IMR-90 (cell line): Measurements from ENCODE around the gene NPLOC4. TPM values are rescaled to one million over a fixed set of nuclear protein-coding genes. Genes with fewer than 3 reads are reported as not detected.

Experiments used
- ATAC-seq: fragments of 200-7000 bp; cut with Tn5 transposase; 2 replicates; pipeline ENCODE4 v1.9.1; 2020; ENCODE audit warnings: low read depth, mild to moderate bottlenecking, moderate library complexity
- BruUV-seq: library from RNA; stranded (reverse); fragments of 400-500 nt; replicated peaks from 2 replicates; lab custom pipeline; 2021; lab: Mats Ljungman, UMichigan
- CTCF ChIA-PET: fragments of 300-600 bp; formaldehyde crosslinking; extraction: SDS; loops from one replicate; lab custom pipeline; 2021; ENCODE audit warnings: antibody characterized with exemption; lab: Yijun Ruan, JAX
- POLR2A ChIA-PET: fragments of 300-600 bp; sonication (Branson Sonifier 250); formaldehyde crosslinking; loops from one replicate; lab custom pipeline; 2022; ENCODE audit warnings: antibody characterized with exemption; ENCODE audit not compliant: unreplicated experiment; lab: Charles Lee
- DNase-seq: peaks from one replicate; pipeline ENCODE4 v3.0.0; 2013
- H2AFZ ChIP-seq: replicated peaks from 2 replicates; pipeline ENCODE3; 2013; ENCODE audit warnings: low read length, mild to moderate bottlenecking; ENCODE audit not compliant: poor library complexity
- H2AK5ac ChIP-seq: 2 replicates; pipeline ENCODE4 v1.6.1; 2013; ENCODE audit warnings: low read depth, low read length, inconsistent platforms
- H2AK9ac ChIP-seq: replicated peaks from 2 replicates; pipeline ENCODE3; 2013; ENCODE audit warnings: mild to moderate bottlenecking, low read depth, low read length, moderate library complexity; ENCODE audit not compliant: poor library complexity
- H2BK120ac ChIP-seq: 2 replicates; pipeline ENCODE4 v1.6.1; 2013; ENCODE audit warnings: low read depth, low read length, inconsistent platforms
- H2BK15ac ChIP-seq: 3 replicates; pipeline ENCODE4 v1.6.1; 2013; ENCODE audit warnings: low read depth, low read length, inconsistent platforms
- H2BK20ac ChIP-seq: 2 replicates; pipeline ENCODE4 v1.6.1; 2013; ENCODE audit warnings: low read depth, mild to moderate bottlenecking, inconsistent platforms, low read length, moderate library complexity
- H2BK5ac ChIP-seq: 2 replicates; pipeline ENCODE4 v1.6.1; 2013; ENCODE audit warnings: mild to moderate bottlenecking, low read depth, low read length, inconsistent platforms; ENCODE audit not compliant: poor library complexity, severe bottlenecking
- H3K14ac ChIP-seq: replicated peaks from 2 replicates; pipeline ENCODE4 v1.6.1; 2013; ENCODE audit warnings: low read depth, low read length, inconsistent platforms
- H3K18ac ChIP-seq: 2 replicates; pipeline ENCODE4 v1.6.1; 2013; ENCODE audit warnings: low read depth, low read length, control low read depth
- H3K23ac ChIP-seq: 2 replicates; pipeline ENCODE4 v1.6.1; 2013; ENCODE audit warnings: low read depth, low read length, inconsistent platforms
- H3K27ac ChIP-seq: 2 replicates; pipeline ENCODE4 v1.5.1; 2013; ENCODE audit warnings: mild to moderate bottlenecking, control low read depth, low read length; ENCODE audit not compliant: insufficient read depth
- H3K27me3 ChIP-seq: 2 replicates; pipeline ENCODE4 v1.6.1; 2013; ENCODE audit warnings: low read length; ENCODE audit not compliant: control insufficient read depth, insufficient read depth
- H3K36me3 ChIP-seq: 2 replicates; pipeline ENCODE4 v1.6.1; 2013; ENCODE audit warnings: low read length, mixed read lengths; ENCODE audit not compliant: control insufficient read depth, insufficient read depth
- H3K4ac ChIP-seq: 2 replicates; pipeline ENCODE4 v1.6.1; 2013; ENCODE audit warnings: low read depth, low read length, inconsistent platforms
- H3K4me1 ChIP-seq: 2 replicates; pipeline ENCODE4 v1.6.1; 2013; ENCODE audit warnings: low read length, mixed read lengths; ENCODE audit not compliant: control insufficient read depth, insufficient read depth
- H3K4me2 ChIP-seq: 2 replicates; pipeline ENCODE4 v1.6.1; 2013; ENCODE audit warnings: low read depth, mild to moderate bottlenecking, control low read depth, low read length, moderate library complexity
- H3K4me3 ChIP-seq: 2 replicates; pipeline ENCODE4 v1.5.1; 2013; ENCODE audit warnings: low read depth, mild to moderate bottlenecking, control low read depth, low read length, moderate library complexity; ENCODE audit not compliant: insufficient read depth
- H3K56ac ChIP-seq: 2 replicates; pipeline ENCODE4 v1.6.1; 2013; ENCODE audit warnings: low read length, inconsistent platforms; ENCODE audit not compliant: insufficient read depth; ENCODE audit errors: extremely low read depth
- H3K79me1 ChIP-seq, 2 experiments: 2 replicates each; pipeline ENCODE4 v1.6.1; 2013; ENCODE audit warnings: low read length in 2 of 2, inconsistent platforms in 1 of 2, low read depth in 1 of 2
- H3K9ac ChIP-seq: 2 replicates; pipeline ENCODE4 v1.6.1; 2013; ENCODE audit warnings: low read depth, low read length, control low read depth
- H3K9me1 ChIP-seq: 2 replicates; pipeline ENCODE4 v1.6.1; 2013; ENCODE audit warnings: low read length, inconsistent platforms; ENCODE audit not compliant: insufficient read depth
- H3K9me3 ChIP-seq: 2 replicates; pipeline ENCODE4 v1.6.1; 2013; ENCODE audit warnings: low read length; ENCODE audit not compliant: control insufficient read depth, insufficient read depth
- H4K20me1 ChIP-seq: 2 replicates; pipeline ENCODE4 v1.6.1; 2013; ENCODE audit warnings: low read length, inconsistent platforms; ENCODE audit not compliant: insufficient read depth
- H4K5ac ChIP-seq: 2 replicates; pipeline ENCODE4 v1.6.1; 2013; ENCODE audit warnings: mild to moderate bottlenecking, low read depth, low read length, control low read depth
- H4K8ac ChIP-seq, 2 experiments: 2 replicates each; pipeline ENCODE4 v1.6.1; 2013; ENCODE audit warnings: low read depth in 2 of 2, low read length in 2 of 2, control low read depth in 1 of 2, inconsistent platforms in 1 of 2
- H4K91ac ChIP-seq: 2 replicates; pipeline ENCODE4 v1.6.1; 2013; ENCODE audit warnings: low read depth, low read length, inconsistent platforms; ENCODE audit not compliant: insufficient read depth
- BHLHE40 ChIP-seq: fragments of 150-350 bp; IDR thresholded peaks from 2 replicates; pipeline ENCODE4 v1.6.1; 2016; ENCODE audit warnings: mild to moderate bottlenecking, low read depth, low read length
- CEBPB ChIP-seq: IDR thresholded peaks from 2 replicates; pipeline ENCODE4 v1.6.1; 2012; ENCODE audit warnings: low read depth, low read length, improper control_type of control experiment
- CHD1 ChIP-seq: IDR thresholded peaks from 2 replicates; pipeline ENCODE4 v1.6.1; 2012; ENCODE audit warnings: low read depth, low read length, improper control_type of control experiment
- ELK1 ChIP-seq: fragments of 150-350 bp; IDR thresholded peaks from 2 replicates; pipeline ENCODE4 v1.6.1; 2016; ENCODE audit warnings: low read depth, mild to moderate bottlenecking, low read length, moderate library complexity, borderline replicate concordance
- FOS ChIP-seq: fragments of 150-350 bp; IDR thresholded peaks from 2 replicates; pipeline ENCODE4 v1.6.1; 2016; ENCODE audit warnings: low read depth, low read length
- MAFK ChIP-seq: IDR thresholded peaks from 2 replicates; pipeline ENCODE4 v1.6.1; 2012; ENCODE audit warnings: low read depth, low read length, improper control_type of control experiment
- MAZ ChIP-seq: IDR thresholded peaks from 2 replicates; pipeline ENCODE4 v1.6.1; 2012; ENCODE audit warnings: low read depth, mild to moderate bottlenecking, low read length, improper control_type of control experiment, moderate library complexity, borderline replicate concordance
- MXI1 ChIP-seq: IDR thresholded peaks from 2 replicates; pipeline ENCODE4 v1.6.1; 2012; ENCODE audit warnings: low read depth, mild to moderate bottlenecking, low read length, moderate library complexity, borderline replicate concordance
- RAD21 ChIP-seq: IDR thresholded peaks from 2 replicates; pipeline ENCODE4 v1.6.1; 2012; ENCODE audit warnings: low read length, improper control_type of control experiment
- RCOR1 ChIP-seq: IDR thresholded peaks from 2 replicates; pipeline ENCODE4 v1.6.1; 2012; ENCODE audit warnings: mild to moderate bottlenecking, low read length, improper control_type of control experiment; ENCODE audit not compliant: insufficient replicate concordance
- RFX5 ChIP-seq: IDR thresholded peaks from 2 replicates; pipeline ENCODE4 v1.8.0; 2012; ENCODE audit warnings: low read depth, mild to moderate bottlenecking, low read length, moderate library complexity
- USF2 ChIP-seq: fragments of 150-350 bp; IDR thresholded peaks from 2 replicates; pipeline ENCODE4 v1.6.1; 2017; ENCODE audit warnings: mild to moderate bottlenecking, antibody characterized with exemption, low read length, low read depth
- WGBS, 2 experiments: methylation state at CpG; one replicate each; pipeline versions ENCODE4 v1.1.5 to v1.1.7; 2013; ENCODE audit warnings: missing lambda C conversion rate in 2 of 2; ENCODE audit not compliant: insufficient read length in 1 of 2; ENCODE audit errors: extremely low coverage in 2 of 2; 5-methylcytosine and 5-hydroxymethylcytosine counted together
- dilution Hi-C: fragments of 300-500 bp; cut with HindIII; formaldehyde crosslinking; loops from one replicate; pipeline ENCODE4 v1.14.3; 2018; ENCODE audit warnings: low sequenced_read_pairs; ENCODE audit not compliant: unreplicated experiment
- in situ Hi-C: fragments of 300-500 bp; cut with MboI; formaldehyde crosslinking; loops from 3 replicates; pipeline ENCODE4 v1.14.3; 2019; ENCODE audit warnings: low sequenced_read_pairs, inconsistent platforms, mixed read lengths
- intact Hi-C: fragments of 100-400 bp; cut with micrococcal nuclease; formaldehyde crosslinking; loops from 2 replicates; pipeline ENCODE4 v1.10.0; 2022
- polyA plus RNA-seq, 3 experiments: library from polyadenylated mRNA; depleted of rRNA; stranded (reverse); fragments of >200 nt; gene quantifications; 2 replicates each; pipeline ENCODE4 v1.2.3, GENCODE V29; 2012; ENCODE audit warnings: low replicate concordance in 1 of 3
- total RNA-seq: library from RNA; depleted of rRNA; stranded (reverse); fragments of >200 nt; gene quantifications from 2 replicates; pipeline ENCODE4 v1.2.3, GENCODE V29; 2012

The NPLOC4 gene
- total and polyA plus RNA-seq, 2 of the 4 experiments (the other 2 are of a cell fraction): 70.4 to 78.3 TPM

DNA sequence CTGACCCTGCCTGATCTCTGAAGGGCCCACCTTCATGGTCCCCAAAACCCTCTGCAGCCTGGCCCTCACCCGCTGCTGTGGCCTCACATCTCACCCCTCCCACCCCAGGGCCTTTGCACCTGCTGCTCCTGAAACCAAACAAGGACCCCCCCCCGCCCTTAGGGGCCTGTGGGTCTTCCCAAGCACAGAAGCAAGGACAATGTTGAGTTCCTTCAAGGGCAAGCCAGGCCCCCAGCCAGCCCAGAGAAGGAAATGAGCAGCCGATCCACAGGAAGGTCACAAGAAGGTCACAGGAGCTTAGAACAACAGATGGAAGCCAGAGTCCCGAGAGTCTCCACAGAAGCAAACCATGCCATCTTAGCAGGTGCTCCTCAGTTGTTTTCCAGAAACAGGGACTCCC, 19.9 kb upstream of the NPLOC4 start:
- H3K23ac ChIP-seq: no peak overlapping the region
- no peak overlapping the region for H3K14ac ChIP-seq
- H3K4me1 ChIP-seq: peaks cover 2% of the 10 kb centered on the region
- H3K27me3 ChIP-seq: no peaks in the 10 kb centered on the region
- no peak overlapping the region for H3K4me2 ChIP-seq
- dilution Hi-C loops (no loop called here), intact Hi-C loops (no loop called here), in situ Hi-C loops (no loop called here)
- TF ChIP-seq ELK1 (no peak), FOS (no peak), RAD21 (no peak), RCOR1 (no peak), RFX5 (no peak), MXI1 (no peak), MAFK (no peak), CEBPB (no peak), USF2 (no peak), CHD1 (no peak), MAZ (no peak), BHLHE40 (no peak)
- no peak overlapping the region for H2BK20ac ChIP-seq
- no peak overlapping the region for H3K9ac ChIP-seq
- POLR2A ChIA-PET: no interaction called here
- no peak overlapping the region for H3K56ac ChIP-seq
- ATAC-seq: no peak
- no peaks in the 10 kb centered on the region for H3K9me3 ChIP-seq
- H3K4me3 ChIP-seq: no peak overlapping the region
- no peak overlapping the region for H2BK120ac ChIP-seq
- no peak overlapping the region for H3K18ac ChIP-seq
- CTCF ChIA-PET: no interaction called here
- H4K8ac ChIP-seq: no peak overlapping the region
- H4K5ac ChIP-seq: no peak overlapping the region
- no TSS peak for BruUV-seq
- 80% methylated on average over 1 of the region's 4 CpGs; no CpG with 5 or more reads in 1 of the 2 experiments for WGBS, 2 experiments
- H3K79me1 ChIP-seq: no peaks in the 10 kb centered on the region
- H3K36me3 ChIP-seq: no peaks in the 10 kb centered on the region
- peaks cover 1% of the 10 kb centered on the region; the same call in 1 of the 2 replicates for H4K20me1 ChIP-seq
- H2AK5ac ChIP-seq: no peak overlapping the region
- H2AFZ ChIP-seq: no peak overlapping the region
- no peak overlapping the region for H3K4ac ChIP-seq
- no peak overlapping the region for H4K91ac ChIP-seq
- no peak for DNase-seq
- no peak overlapping the region for H2AK9ac ChIP-seq
- peaks cover 5% of the 10 kb centered on the region for H3K9me1 ChIP-seq
- H2BK15ac ChIP-seq: no peak overlapping the region
- no peak overlapping the region for H2BK5ac ChIP-seq
- H3K27ac ChIP-seq: no peak overlapping the region
